WI38 (cell line): Measurements from ENCODE around the gene TCP11.

Experiments used
- H3K4me3 ChIP-seq: 2 replicates; pipeline ENCODE4 v1.5.1; 2011; ENCODE audit warnings: low read depth, mild to moderate bottlenecking, control low read depth, low read length
- CTCF ChIP-seq: IDR thresholded peaks from 2 replicates; pipeline ENCODE4 v1.5.1; 2012; ENCODE audit warnings: low read depth, mild to moderate bottlenecking, control low read depth, low read length

TCP11 gene

GRCh38 chr6:35105078-35105477 is 36.1 kb downstream of the TCP11 start:
- no peak for TF ChIP-seq CTCF
- no peak overlapping the region for H3K4me3 ChIP-seq

GRCh38 chr6:35099116-35099515 is 42.0 kb downstream of the TCP11 start:
- H3K4me3 ChIP-seq = no peak overlapping the region
- no peak for TF ChIP-seq CTCF

- H3K4me3 ChIP-seq = no peak overlapping the region
- no peak for TF ChIP-seq CTCF
Measured at GRCh38 chr6:35096129-35096862, 44.8 kb downstream of the TCP11 start.

GRCh38 chr6:35094183-35094582 is 47.0 kb downstream of the TCP11 start:
- no peak for TF ChIP-seq CTCF

GRCh38 chr6:35093783-35094182 is 47.4 kb downstream of the TCP11 start:
- no peak overlapping the region for H3K4me3 ChIP-seq
- no peak for TF ChIP-seq CTCF

More at GRCh38 chr6:35094183-35094582, 47.0 kb downstream of the TCP11 start:
- H3K4me3 ChIP-seq = no peak overlapping the region

- TF ChIP-seq CTCF = no peak
Measured at GRCh38 chr6:35093118-35093445, 48.1 kb downstream of the TCP11 start.

GRCh38 chr6:35092362-35093117 is 48.6 kb downstream of the TCP11 start:
- no peak for TF ChIP-seq CTCF

More at GRCh38 chr6:35093118-35093445, 48.1 kb downstream of the TCP11 start:
- H3K4me3 ChIP-seq = no peak overlapping the region

More at GRCh38 chr6:35092362-35093117, 48.6 kb downstream of the TCP11 start:
- no peak overlapping the region for H3K4me3 ChIP-seq
